GM23338 (cell line): ENCODE results near the gene LSP1. TPM values are rescaled to one million over a fixed set of nuclear protein-coding genes. Genes with fewer than 3 reads are reported as not detected.

Experiments
- ATAC-seq: fragments of 200-7000 bp; cut with Tn5 transposase; 3 replicates; pipeline ENCODE4 v1.9.1; 2020
- DNase-seq: peaks from one replicate; pipeline ENCODE4 v3.0.0-alpha.2; 2015; ENCODE audit warnings: low spot score
- H2AFZ ChIP-seq: fragments of 200-600 bp; sonication (generic); 2 replicates; pipeline ENCODE4 v1.8.0; 2016; ENCODE audit warnings: antibody characterized with exemption, mild to moderate bottlenecking, moderate library complexity
- H3F3A ChIP-seq: fragments of 200-600 bp; sonication (generic); replicated peaks from 2 replicates; pipeline ENCODE4 v1.8.0; 2017; ENCODE audit warnings: antibody characterized with exemption, mixed run types, low read depth
- H3K27ac ChIP-seq: fragments of 200-600 bp; sonication (generic); 2 replicates; pipeline ENCODE4 v1.6.1; 2016; ENCODE audit warnings: low read depth
- H3K27me3 ChIP-seq: fragments of 200-600 bp; sonication (generic); 2 replicates; pipeline ENCODE4 v1.8.0; 2016; ENCODE audit warnings: mild to moderate bottlenecking, mixed run types, moderate library complexity; ENCODE audit not compliant: insufficient read depth
- H3K36me3 ChIP-seq: fragments of 200-600 bp; sonication (generic); 2 replicates; pipeline ENCODE4 v1.8.0; 2016; ENCODE audit warnings: mild to moderate bottlenecking; ENCODE audit not compliant: insufficient read depth
- H3K4me1 ChIP-seq: fragments of 200-600 bp; sonication (generic); 2 replicates; pipeline ENCODE4 v1.8.0; 2016; ENCODE audit warnings: mild to moderate bottlenecking, moderate library complexity; ENCODE audit not compliant: insufficient read depth
- H3K4me2 ChIP-seq: fragments of 200-600 bp; sonication (generic); 2 replicates; pipeline ENCODE4 v1.7.1; 2017; ENCODE audit warnings: mixed run types
- H3K4me3 ChIP-seq: fragments of 200-600 bp; sonication (generic); 2 replicates; pipeline ENCODE4 v1.6.1; 2016; ENCODE audit warnings: mixed run types
- H3K79me2 ChIP-seq: fragments of 200-600 bp; sonication (generic); replicated peaks from 2 replicates; pipeline ENCODE4 v1.8.0; 2017; ENCODE audit warnings: mild to moderate bottlenecking; ENCODE audit not compliant: insufficient read depth
- H3K9me2 ChIP-seq: fragments of 200-600 bp; sonication (generic); 2 replicates; pipeline ENCODE4 v1.8.0; 2017; ENCODE audit not compliant: insufficient read depth
- H4K20me1 ChIP-seq: fragments of 200-600 bp; sonication (generic); replicated peaks from 2 replicates; pipeline ENCODE4 v1.8.0; 2017; ENCODE audit warnings: mild to moderate bottlenecking; ENCODE audit not compliant: insufficient read depth
- H3K27ac Mint-ChIP-seq: 2 replicates; pipeline ENCODE4 v1.8.0; 2020; ENCODE audit warnings: inconsistent platforms, mild to moderate bottlenecking, moderate library complexity, mixed read lengths
- H3K27me3 Mint-ChIP-seq: 3 replicates; pipeline ENCODE4 v1.8.0; 2022; ENCODE audit warnings: low read depth, mild to moderate bottlenecking, moderate library complexity, mixed read lengths, inconsistent platforms; ENCODE audit not compliant: insufficient read depth, poor library complexity
- H3K36me3 Mint-ChIP-seq: 3 replicates; pipeline ENCODE4 v1.8.0; 2021; ENCODE audit warnings: low read depth, mild to moderate bottlenecking, inconsistent platforms, moderate library complexity, mixed read lengths
- H3K4me1 Mint-ChIP-seq: 3 replicates; pipeline ENCODE4 v1.8.0; 2020; ENCODE audit warnings: mild to moderate bottlenecking, inconsistent platforms, mixed read lengths
- H3K4me3 Mint-ChIP-seq: 3 replicates; pipeline ENCODE4 v1.8.0; 2021; ENCODE audit warnings: moderate library complexity, mild to moderate bottlenecking, inconsistent platforms, mixed read lengths
- H3K9me3 Mint-ChIP-seq: 3 replicates; pipeline ENCODE4 v1.8.0; 2020; ENCODE audit warnings: moderate library complexity, mild to moderate bottlenecking, inconsistent platforms, mixed read lengths
- CREB1 ChIP-seq: fragments of 250-450 bp; sonication (Bioruptor Pico); IDR thresholded peaks from 2 replicates; pipeline ENCODE4 v1.5.0; 2020; ENCODE audit warnings: low read depth, mild to moderate bottlenecking, moderate library complexity
- CTCF ChIP-seq, 2 experiments: fragments of 200-600 bp in 1 of 2; sonication (generic) in 1 of 2; conservative IDR thresholded peaks; 2 replicates each; pipeline versions ENCODE4 v1.5.1 to v1.6.1; 2016 to 2017; ENCODE audit warnings: antibody characterized with exemption in 2 of 2, low read depth in 2 of 2, mild to moderate bottlenecking in 2 of 2, moderate library complexity in 1 of 2
- ETS1 ChIP-seq: IDR thresholded peaks from 2 replicates; pipeline ENCODE4 v1.6.1; 2016; ENCODE audit warnings: antibody characterized with exemption
- EZH2phosphoT487 ChIP-seq: fragments of 200-600 bp; sonication (generic); IDR thresholded peaks from one replicate; pipeline ENCODE4 v1.8.1; 2018; ENCODE audit warnings: antibody characterized with exemption; ENCODE audit not compliant: unreplicated experiment
- JUNB ChIP-seq: IDR thresholded peaks from one replicate; pipeline ENCODE4 v1.6.1; 2016; ENCODE audit warnings: antibody characterized with exemption; ENCODE audit not compliant: unreplicated experiment
- NANOG ChIP-seq: IDR thresholded peaks from 2 replicates; pipeline ENCODE4 v1.6.1; 2016; ENCODE audit warnings: antibody characterized with exemption, borderline replicate concordance
- REST ChIP-seq: IDR thresholded peaks from one replicate; pipeline ENCODE4 v1.6.1; 2018; ENCODE audit warnings: antibody characterized with exemption; ENCODE audit not compliant: unreplicated experiment
- STAT1 ChIP-seq: IDR thresholded peaks from one replicate; pipeline ENCODE4 v1.6.1; 2016; ENCODE audit warnings: antibody characterized with exemption; ENCODE audit not compliant: unreplicated experiment
- ZNF331 ChIP-seq: fragments of 250-450 bp; sonication (Bioruptor Pico); IDR thresholded peaks from 2 replicates; pipeline ENCODE4 v1.5.0; 2020; ENCODE audit warnings: low read depth, mild to moderate bottlenecking, moderate library complexity
- ZNF462 ChIP-seq: fragments of 250-450 bp; sonication (Bioruptor Pico); IDR thresholded peaks from 2 replicates; pipeline ENCODE4 v1.5.0; 2020; ENCODE audit warnings: mild to moderate bottlenecking, moderate library complexity
- polyA plus RNA-seq: library from polyadenylated mRNA; unstranded; fragments of >200 nt; fragmentation: Nextera tagmentation; extraction: Ambion mirVana; gene quantifications from 2 replicates; pipeline ENCODE4 v1.2.1, GENCODE V29; 2016
- total RNA-seq: library from RNA; depleted of rRNA; stranded (reverse); fragments of >200 nt; shearing (Covaris generic); gene quantifications from 2 replicates; pipeline ENCODE4 v1.2.3, GENCODE V29; 2014

Gene LSP1
- total and polyA plus RNA-seq, 2 experiments from 2014 or later: 0.84 TPM; not detected in 1

- H3K36me3 ChIP-seq: no peaks in the 10 kb centered on the region
- Mint-ChIP-seq H3K4me3 (no peak overlapping the region), H3K27ac (no peak overlapping the region), H3K9me3 (no peaks in the 10 kb centered on the region), H3K27me3 (no peaks in the 10 kb centered on the region), H3K36me3 (no peaks in the 10 kb centered on the region), H3K4me1 (no peaks in the 10 kb centered on the region)
- H3K79me2 ChIP-seq: no peaks in the 10 kb centered on the region
- no peak for TF ChIP-seq NANOG
- no peak for TF ChIP-seq ZNF462 (CRISPR knock-in tag)
- no peak for TF ChIP-seq CREB1
- no peak for TF ChIP-seq ETS1
- no peak for TF ChIP-seq JUNB
- no peak for TF ChIP-seq STAT1
- TF ChIP-seq REST: no peak
- no peak for TF ChIP-seq ZNF331 (CRISPR knock-in tag)
- no peak for TF ChIP-seq EZH2phosphoT487
- no peak for TF ChIP-seq CTCF (conservative IDR thresholded peaks at IDR 0.05; ENCODE audit: low read depth in 2 of 2)
- H3F3A ChIP-seq: no peaks in the 10 kb centered on the region
- no peaks in the 10 kb centered on the region for H3K4me1 ChIP-seq
- ATAC-seq (peak; percentile 9; the same call in 1 of the 3 replicates), DNase-seq (no peak)
- no peaks in the 10 kb centered on the region for H3K9me2 ChIP-seq
- no peak overlapping the region for H3K4me2 ChIP-seq
- no peaks in the 10 kb centered on the region for H4K20me1 ChIP-seq
- H3K4me3 ChIP-seq: no peak overlapping the region
- no peak overlapping the region for H3K27ac ChIP-seq
- H3K27me3 ChIP-seq: no peaks in the 10 kb centered on the region
- H2AFZ ChIP-seq: no peak overlapping the region
Measured at GRCh38 chr11:1920909-1921573, 68.2 kb downstream of the LSP1 start.
